SIG-M5 (cell line): ENCODE results near the gene WBP1L.
"Not testable (repeated sequence)": the region's sequence is repeated elsewhere in the genome, so short reads cannot be mapped to it uniquely, and the experiment has no call there.

ENCODE experiments used
- DNase-seq: peaks from one replicate; lab custom pipeline; 2025; lab: John Stamatoyannopoulos, UW

The WBP1L gene

GRCh38 chr10:102723989-102724388, 19.8 kb upstream of the WBP1L start:
- no peak for DNase-seq

- DNase-seq, result no peak
These were observed 17.5 kb upstream of the WBP1L start for GRCh38 chr10:102726274-102726673.

- no peak for DNase-seq
These were observed 16.5 kb upstream of the WBP1L start for GRCh38 chr10:102727037-102727818.

GRCh38 chr10:102729029-102730026, 14.4 kb upstream of the WBP1L start:
- no peak for DNase-seq

GRCh38 chr10:102731222-102731800, 12.4 kb upstream of the WBP1L start:
- no peak for DNase-seq

GRCh38 chr10:102732661-102733060, 11.1 kb upstream of the WBP1L start:
- DNase-seq, result no peak

GRCh38 chr10:102735065-102735562, 8.6 kb upstream of the WBP1L start:
- no peak for DNase-seq

- no peak for DNase-seq
These were observed 5.0 kb upstream of the WBP1L start for GRCh38 chr10:102738692-102739121.

GRCh38 chr10:102740229-102740628, 3.5 kb upstream of the WBP1L start:
- DNase-seq, result no peak

- DNase-seq, result no peak
These were observed 2.0 kb upstream of the WBP1L start for GRCh38 chr10:102741726-102742237.

GRCh38 chr10:102742313-102742712, 1.4 kb upstream of the WBP1L start:
- not testable (repeated sequence) for DNase-seq

GRCh38 chr10:102743078-102743587, 615 bp upstream of the WBP1L start:
- no peak for DNase-seq

GRCh38 chr10:102744374-102745051, 765 bp downstream of the WBP1L start:
- DNase-seq, result no peak

GRCh38 chr10:102745157-102745556, 1.4 kb downstream of the WBP1L start:
- DNase-seq, result no peak

- no peak for DNase-seq
These were observed 8.7 kb downstream of the WBP1L start for GRCh38 chr10:102752266-102752930.

- no peak for DNase-seq
These were observed 9.4 kb downstream of the WBP1L start for GRCh38 chr10:102752934-102753664.

- no peak for DNase-seq
These were observed 10.0 kb downstream of the WBP1L start for GRCh38 chr10:102753718-102754117.

GRCh38 chr10:102757323-102757722, 13.6 kb downstream of the WBP1L start:
- DNase-seq, result no peak

GRCh38 chr10:102758240-102758932, 14.6 kb downstream of the WBP1L start:
- no peak for DNase-seq
